ENCODE measurements around the gene TMPRSS5. TPM values are rescaled to one million over a fixed set of nuclear protein-coding genes. Genes with fewer than 3 reads are reported as not detected.

The TMPRSS5 gene
- total and polyA plus RNA-seq, 9 donors: 0.41 to 3.5 (median 0.94) TPM

DNA sequence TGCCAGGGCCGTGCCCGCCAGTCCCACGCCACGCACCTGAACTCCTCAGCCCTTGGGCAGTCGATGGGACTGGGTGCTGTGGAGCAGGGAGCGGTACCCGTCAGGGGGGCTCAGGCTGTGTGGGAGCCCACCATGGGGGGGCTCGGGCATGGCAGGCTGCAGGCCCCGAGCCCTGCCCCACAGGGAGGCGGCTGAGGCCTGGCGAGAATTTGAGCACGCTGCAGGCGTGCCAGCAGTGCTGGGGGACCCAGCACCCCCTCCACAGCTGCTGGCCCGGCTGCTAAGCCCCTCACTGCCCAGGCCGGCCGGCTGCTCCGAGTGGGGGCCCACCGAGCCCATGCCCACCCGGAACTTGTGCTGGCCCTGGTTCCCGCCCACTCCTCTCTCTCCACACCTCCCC lies 56.8 kb downstream of the TMPRSS5 start:
- H3K27ac ChIP-seq (ENCODE audit: low read length): no peak overlapping the region
- no peaks in the 10 kb centered on the region for H3K36me3 ChIP-seq (ENCODE audit: control insufficient read depth, insufficient read depth, low read length)
- no peak for DNase-seq
- peaks cover 1% of the 10 kb centered on the region for H3K27me3 ChIP-seq (ENCODE audit: control insufficient read depth, insufficient read depth, low read length)
- no peak overlapping the region for H3K4me3 ChIP-seq (ENCODE audit: low read length)
- peaks cover 3% of the 10 kb centered on the region for H3K9me3 ChIP-seq (replicated peaks; ENCODE audit: control insufficient read depth, low read depth, low read length)
- 87% methylated on average over 19 of the region's 20 CpGs for WGBS (ENCODE audit: insufficient coverage)
- no peaks in the 10 kb centered on the region for H3K4me1 ChIP-seq (ENCODE audit: control insufficient read depth, insufficient read depth, low read length)

DNA sequence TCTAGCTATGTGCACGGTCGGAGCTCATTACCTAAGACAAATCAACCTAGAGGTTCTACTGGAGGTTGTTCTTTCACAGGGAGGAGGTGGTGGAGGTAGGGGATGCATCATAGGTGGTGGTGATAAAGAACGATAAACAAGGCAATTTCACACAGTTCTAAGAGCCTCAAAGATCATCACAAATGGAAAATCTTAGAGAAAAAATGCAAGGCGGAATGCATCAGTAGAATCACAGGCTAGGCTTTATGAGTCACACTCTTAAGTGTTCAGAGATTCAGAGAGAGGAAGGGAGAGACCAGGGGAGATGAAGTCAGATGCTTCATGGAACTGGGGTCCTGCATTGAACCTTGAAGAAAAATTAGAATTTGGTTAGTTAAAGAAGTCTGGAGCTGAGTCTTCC lies 58.3 kb downstream of the TMPRSS5 start:
- no peaks in the 10 kb centered on the region for H3K4me1 ChIP-seq (ENCODE audit: control insufficient read depth, insufficient read depth, low read length)
- no peak for DNase-seq
- peaks cover 3% of the 10 kb centered on the region for H3K27me3 ChIP-seq (ENCODE audit: control insufficient read depth, insufficient read depth, low read length)
- H3K9me3 ChIP-seq (replicated peaks; ENCODE audit: control insufficient read depth, low read depth, low read length): peaks cover 3% of the 10 kb centered on the region
- 100% methylated on average over 1 of the region's 4 CpGs for WGBS (ENCODE audit: insufficient coverage)
- H3K36me3 ChIP-seq (ENCODE audit: control insufficient read depth, insufficient read depth, low read length): no peaks in the 10 kb centered on the region
- no peak overlapping the region for H3K4me3 ChIP-seq (ENCODE audit: low read length)
- H3K27ac ChIP-seq (ENCODE audit: low read length): no peak overlapping the region

DNA sequence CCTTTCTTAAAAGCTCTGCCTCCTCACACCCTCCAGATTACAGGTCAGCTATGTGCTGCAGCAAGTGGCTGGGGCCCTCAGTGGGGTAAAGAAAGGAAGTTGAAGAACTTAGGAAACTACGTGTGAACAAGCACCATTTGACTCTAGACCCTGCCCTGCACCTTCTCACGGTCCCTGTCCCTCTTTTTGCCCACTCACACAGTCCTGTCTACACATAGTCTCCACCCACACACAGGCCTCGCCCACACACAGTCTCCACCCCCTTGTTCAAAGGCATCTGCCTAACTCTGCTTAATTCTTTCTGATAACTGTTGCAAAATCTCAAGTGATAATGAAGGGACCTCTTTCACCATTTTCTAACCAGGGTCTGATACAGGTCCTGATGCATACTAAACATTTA lies 59.0 kb downstream of the TMPRSS5 start:
- Histone ChIP-seq H3K9me3 (replicated peaks; ENCODE audit: control insufficient read depth, low read depth, low read length) (peaks cover 3% of the 10 kb centered on the region), H3K27ac (ENCODE audit: low read length) (no peak overlapping the region), H3K36me3 (ENCODE audit: control insufficient read depth, insufficient read depth, low read length) (no peaks in the 10 kb centered on the region), H3K27me3 (ENCODE audit: control insufficient read depth, insufficient read depth, low read length) (peaks cover 3% of the 10 kb centered on the region), H3K4me3 (ENCODE audit: low read length) (no peak overlapping the region), H3K4me1 (ENCODE audit: control insufficient read depth, insufficient read depth, low read length) (no peaks in the 10 kb centered on the region)
- DNase-seq: no peak
- 39% methylated on average over 2 of the region's 3 CpGs for WGBS (ENCODE audit: insufficient coverage)

DNA sequence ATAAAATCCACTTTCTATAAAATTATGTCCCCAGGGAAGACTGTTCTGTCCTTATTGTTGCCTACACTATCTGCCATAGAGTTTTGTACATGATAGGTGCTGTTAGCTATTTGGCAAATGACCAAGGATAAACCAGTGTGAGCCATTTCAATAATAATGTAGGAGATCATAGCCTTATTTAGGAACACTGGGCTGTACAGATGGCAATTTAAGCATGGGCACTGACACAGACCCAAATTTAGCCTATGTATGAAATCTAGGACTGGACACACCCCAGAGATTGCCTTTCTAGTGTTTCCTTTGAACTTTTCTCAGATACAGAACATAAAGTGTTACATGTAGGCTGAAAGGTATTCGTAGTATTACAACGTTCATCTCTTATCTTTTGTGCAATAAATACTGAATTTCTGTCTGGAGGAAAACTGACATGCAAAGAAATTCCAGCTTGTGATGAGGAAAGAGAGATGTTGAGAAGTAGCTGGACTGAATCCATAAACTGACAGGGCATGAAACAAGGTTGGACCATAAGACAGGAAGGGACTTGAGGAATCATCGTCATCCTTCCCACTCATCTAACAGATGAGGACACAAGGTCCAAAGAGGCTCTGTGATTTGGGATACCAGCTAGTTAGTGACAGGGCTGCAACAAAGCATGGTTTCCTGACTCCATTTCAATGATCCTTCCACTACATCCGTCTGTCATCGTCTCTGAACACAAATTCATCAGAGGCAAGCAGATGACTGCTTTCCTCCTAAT lies 60.3 kb downstream of the TMPRSS5 start:
- Histone ChIP-seq H3K27ac (ENCODE audit: low read length) (no peak overlapping the region), H3K4me3 (ENCODE audit: low read length) (no peak overlapping the region), H3K4me1 (ENCODE audit: control insufficient read depth, insufficient read depth, low read length) (no peaks in the 10 kb centered on the region), H3K9me3 (replicated peaks; ENCODE audit: control insufficient read depth, low read depth, low read length) (peaks cover 3% of the 10 kb centered on the region), H3K36me3 (ENCODE audit: control insufficient read depth, insufficient read depth, low read length) (no peaks in the 10 kb centered on the region), H3K27me3 (ENCODE audit: control insufficient read depth, insufficient read depth, low read length) (peaks cover 3% of the 10 kb centered on the region)
- no peak for DNase-seq
- WGBS (ENCODE audit: insufficient coverage): 80% methylated on average over 2 of the region's 5 CpGs

DNA sequence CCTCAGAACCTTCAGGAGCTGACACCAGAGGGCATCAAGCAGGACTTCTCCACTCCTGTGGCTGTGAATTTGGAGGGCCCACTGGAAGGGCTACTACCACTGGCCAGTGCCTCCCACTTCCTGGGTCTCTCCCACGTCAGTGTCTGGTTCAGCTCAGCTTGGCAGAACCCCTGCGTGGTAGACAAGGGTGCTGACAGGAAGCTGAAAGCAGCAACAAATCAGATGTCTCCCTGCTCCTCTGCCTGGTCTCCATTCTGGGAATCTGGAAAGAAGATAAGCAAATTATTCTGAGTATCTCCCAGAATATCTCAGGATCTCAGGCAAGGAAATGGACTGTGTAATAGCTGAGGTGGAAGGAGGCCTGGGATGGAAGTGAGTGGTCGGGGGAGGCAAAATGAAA lies 61.5 kb downstream of the TMPRSS5 start:
- Histone ChIP-seq H3K36me3 (ENCODE audit: control insufficient read depth, insufficient read depth, low read length) (no peaks in the 10 kb centered on the region), H3K4me1 (ENCODE audit: control insufficient read depth, insufficient read depth, low read length) (no peaks in the 10 kb centered on the region), H3K27me3 (ENCODE audit: control insufficient read depth, insufficient read depth, low read length) (peaks cover 3% of the 10 kb centered on the region), H3K9me3 (replicated peaks; ENCODE audit: control insufficient read depth, low read depth, low read length) (peaks cover 1% of the 10 kb centered on the region), H3K27ac (ENCODE audit: low read length) (no peak overlapping the region), H3K4me3 (ENCODE audit: low read length) (no peak overlapping the region)
- WGBS (ENCODE audit: insufficient coverage): 53% methylated on average over 2 of the region's 3 CpGs
- DNase-seq: no peak

DNA sequence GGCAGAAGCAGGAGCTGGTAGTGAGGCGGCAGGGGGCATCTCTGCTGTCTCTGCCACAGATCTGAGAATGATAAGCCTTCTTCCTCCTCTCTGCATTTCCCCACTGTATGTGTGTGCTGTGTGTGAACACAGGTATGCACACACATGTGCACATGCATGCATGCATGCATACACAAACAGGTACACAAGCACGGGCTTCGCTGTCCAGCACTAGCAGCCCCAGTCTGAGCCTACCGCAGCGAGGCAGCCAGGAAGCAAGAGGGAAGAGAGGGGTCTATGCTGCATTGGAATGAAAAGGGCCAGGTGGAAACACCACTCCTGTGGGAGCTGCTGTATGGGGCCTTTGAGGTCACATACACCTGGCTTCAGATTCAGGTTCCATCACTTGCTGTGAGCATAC lies 62.4 kb downstream of the TMPRSS5 start:
- H3K4me3 ChIP-seq (ENCODE audit: low read length): no peak overlapping the region
- H3K4me1 ChIP-seq (ENCODE audit: control insufficient read depth, insufficient read depth, low read length): no peaks in the 10 kb centered on the region
- H3K9me3 ChIP-seq (replicated peaks; ENCODE audit: control insufficient read depth, low read depth, low read length): no peaks in the 10 kb centered on the region
- no peaks in the 10 kb centered on the region for H3K36me3 ChIP-seq (ENCODE audit: control insufficient read depth, insufficient read depth, low read length)
- WGBS (ENCODE audit: insufficient coverage): 43% methylated on average over 3 of the region's 5 CpGs
- DNase-seq: no peak
- no peak overlapping the region for H3K27ac ChIP-seq (ENCODE audit: low read length)
- H3K27me3 ChIP-seq (ENCODE audit: control insufficient read depth, insufficient read depth, low read length): peaks cover 3% of the 10 kb centered on the region

DNA sequence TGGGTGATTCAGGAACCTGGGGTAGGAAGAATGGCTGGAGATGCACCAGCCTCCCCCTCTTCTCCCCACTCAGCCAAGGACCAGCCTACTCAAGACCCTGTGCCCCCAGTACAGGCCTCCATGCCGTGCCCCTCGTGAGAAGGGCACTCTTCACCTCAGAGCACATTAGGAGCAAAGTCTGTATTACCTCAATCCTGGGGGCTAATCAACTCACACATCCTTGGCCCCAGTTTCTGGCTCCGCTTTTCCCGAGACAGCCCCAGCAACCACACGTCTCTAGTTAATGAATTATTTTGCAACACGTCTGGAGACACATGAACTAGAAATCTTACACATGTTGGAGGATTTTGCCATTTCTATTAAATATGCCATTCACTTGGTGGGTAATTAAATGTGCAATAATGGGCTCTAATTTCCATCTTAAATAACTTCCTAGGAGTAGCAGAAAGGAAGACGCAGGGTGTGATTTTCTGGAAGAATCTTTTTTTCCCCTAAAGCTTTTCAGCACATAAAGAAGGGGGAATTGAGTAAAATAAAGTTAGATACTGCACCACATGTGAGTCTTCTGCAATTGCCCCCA lies 63.0 kb downstream of the TMPRSS5 start:
- Histone ChIP-seq H3K27ac (ENCODE audit: low read length) (no peak overlapping the region), H3K4me3 (ENCODE audit: low read length) (no peak overlapping the region), H3K27me3 (ENCODE audit: control insufficient read depth, insufficient read depth, low read length) (peaks cover 3% of the 10 kb centered on the region), H3K36me3 (ENCODE audit: control insufficient read depth, insufficient read depth, low read length) (no peaks in the 10 kb centered on the region), H3K4me1 (ENCODE audit: control insufficient read depth, insufficient read depth, low read length) (no peaks in the 10 kb centered on the region), H3K9me3 (replicated peaks; ENCODE audit: control insufficient read depth, low read depth, low read length) (no peaks in the 10 kb centered on the region)
- DNase-seq: no peak
- 38% methylated on average over 2 of the region's 7 CpGs for WGBS (ENCODE audit: insufficient coverage)

DNA sequence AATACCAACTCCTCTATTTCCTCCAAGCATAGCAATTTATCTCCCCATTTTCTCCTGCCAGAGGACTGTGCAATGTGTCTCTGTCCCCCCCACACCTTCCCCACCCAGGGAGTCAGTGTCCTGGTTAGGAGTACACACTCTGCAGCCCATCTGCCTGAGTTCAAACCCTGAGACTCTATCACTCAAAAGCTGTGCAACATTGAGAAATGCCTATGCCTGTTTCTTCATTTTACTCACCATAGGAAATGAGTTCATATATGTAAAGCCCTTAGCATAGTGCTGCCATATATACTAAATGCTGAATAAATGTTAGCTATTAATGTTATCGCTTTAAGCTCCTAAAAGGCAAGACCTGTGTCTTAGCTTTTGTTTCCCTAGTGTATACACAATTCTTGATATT lies 64.0 kb downstream of the TMPRSS5 start:
- no CpG with 5 or more reads among the region's 1 CpG for WGBS (ENCODE audit: insufficient coverage)
- DNase-seq: no peak
- H3K4me3 ChIP-seq (ENCODE audit: low read length): no peak overlapping the region
- no peaks in the 10 kb centered on the region for H3K36me3 ChIP-seq (ENCODE audit: control insufficient read depth, insufficient read depth, low read length)
- H3K27ac ChIP-seq (ENCODE audit: low read length): no peak overlapping the region
- no peaks in the 10 kb centered on the region for H3K4me1 ChIP-seq (ENCODE audit: control insufficient read depth, insufficient read depth, low read length)
- H3K27me3 ChIP-seq (ENCODE audit: control insufficient read depth, insufficient read depth, low read length): peaks cover 3% of the 10 kb centered on the region
- no peaks in the 10 kb centered on the region for H3K9me3 ChIP-seq (replicated peaks; ENCODE audit: control insufficient read depth, low read depth, low read length)

DNA sequence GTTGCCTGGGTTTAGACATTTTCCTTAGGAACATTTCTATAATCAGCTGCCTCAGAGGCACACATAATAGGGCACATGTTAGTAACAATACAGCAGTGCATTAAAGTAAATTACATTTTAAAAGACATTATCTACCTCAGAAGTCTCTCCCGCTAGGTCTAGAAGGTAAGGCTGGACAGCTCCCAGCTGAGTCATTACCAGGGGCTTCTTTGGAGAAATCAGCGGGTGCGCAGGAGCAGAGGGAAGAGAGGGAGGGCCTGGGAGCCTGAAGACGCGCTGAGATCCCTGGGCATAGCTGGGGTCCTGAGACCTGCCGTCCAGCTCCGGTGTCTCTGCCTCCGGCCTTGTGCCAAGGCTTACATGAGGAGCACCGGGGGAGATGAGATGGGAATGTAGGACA lies 67.7 kb downstream of the TMPRSS5 start:
- WGBS (ENCODE audit: insufficient coverage): 87% methylated on average over 8 of the region's 9 CpGs
- no peak overlapping the region for H3K4me3 ChIP-seq (ENCODE audit: low read length)
- no peak overlapping the region for H3K27ac ChIP-seq (ENCODE audit: low read length)
- H3K4me1 ChIP-seq (ENCODE audit: control insufficient read depth, insufficient read depth, low read length): no peaks in the 10 kb centered on the region
- H3K27me3 ChIP-seq (ENCODE audit: control insufficient read depth, insufficient read depth, low read length): no peaks in the 10 kb centered on the region
- peaks cover 2% of the 10 kb centered on the region for H3K9me3 ChIP-seq (replicated peaks; ENCODE audit: control insufficient read depth, low read depth, low read length)
- no peak for DNase-seq
- no peaks in the 10 kb centered on the region for H3K36me3 ChIP-seq (ENCODE audit: control insufficient read depth, insufficient read depth, low read length)

DNA sequence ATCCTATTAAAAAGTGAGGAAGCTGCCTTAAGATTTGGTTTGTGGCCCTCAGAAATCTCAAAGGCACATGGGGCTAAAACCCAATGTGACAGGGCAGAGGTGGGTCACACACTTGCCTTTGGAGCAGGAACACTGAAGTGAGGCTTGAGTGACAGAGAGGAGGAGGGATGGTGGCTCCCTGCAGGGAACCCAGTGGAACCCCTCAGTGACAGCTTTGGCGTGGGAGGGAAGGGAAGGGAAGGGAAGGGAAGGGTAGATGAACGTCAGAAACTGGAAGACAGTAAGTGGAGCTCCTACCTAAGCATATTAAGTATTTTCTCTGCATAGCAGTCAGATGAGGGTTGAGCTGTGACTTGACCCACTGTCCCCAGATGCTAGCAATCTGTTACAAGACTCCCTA lies 68.5 kb downstream of the TMPRSS5 start:
- no peaks in the 10 kb centered on the region for H3K27me3 ChIP-seq (ENCODE audit: control insufficient read depth, insufficient read depth, low read length)
- peaks cover 2% of the 10 kb centered on the region for H3K9me3 ChIP-seq (replicated peaks; ENCODE audit: control insufficient read depth, low read depth, low read length)
- H3K4me3 ChIP-seq (ENCODE audit: low read length): no peak overlapping the region
- no peak for DNase-seq
- no peak overlapping the region for H3K27ac ChIP-seq (ENCODE audit: low read length)
- H3K36me3 ChIP-seq (ENCODE audit: control insufficient read depth, insufficient read depth, low read length): no peaks in the 10 kb centered on the region
- WGBS (ENCODE audit: insufficient coverage): 83% methylated on average over 1 of the region's 2 CpGs
- H3K4me1 ChIP-seq (ENCODE audit: control insufficient read depth, insufficient read depth, low read length): no peaks in the 10 kb centered on the region
